Activated CD4-positive, alpha-beta memory T cell treated with anti-CD3 and anti-CD28 coated beads for 36 hours (primary cell): Measurements from ENCODE around the gene FAM210B. TPM values are rescaled to one million over a fixed set of nuclear protein-coding genes. Genes with fewer than 3 reads are reported as not detected.

Experiments used
- CTCF ChIA-PET: fragments of 350-600 bp; sonication (Branson Sonifier 250); formaldehyde crosslinking; loops from one replicate; lab custom pipeline; 2021; ENCODE audit warnings: antibody characterized with exemption, inconsistent platforms; lab: Charles Lee
- POLR2A ChIA-PET: fragments of 350-600 bp; sonication (Branson Sonifier 250); formaldehyde crosslinking; loops from one replicate; lab custom pipeline; 2021; ENCODE audit warnings: antibody characterized with exemption; lab: Charles Lee
- DNase-seq: peaks from one replicate; pipeline ENCODE4 v3.0.0-alpha.2; 2020
- H3K27ac Mint-ChIP-seq: one replicate; pipeline ENCODE4 v1.8.0; 2021; ENCODE audit warnings: mixed read lengths
- H3K27me3 Mint-ChIP-seq: one replicate; pipeline ENCODE4 v1.8.0; 2021; ENCODE audit warnings: mixed read lengths
- H3K36me3 Mint-ChIP-seq: one replicate; pipeline ENCODE4 v1.8.0; 2021; ENCODE audit warnings: mixed read lengths
- H3K4me1 Mint-ChIP-seq: one replicate; pipeline ENCODE4 v1.8.0; 2021; ENCODE audit warnings: low read depth, mixed read lengths
- H3K4me3 Mint-ChIP-seq: one replicate; pipeline ENCODE4 v1.8.0; 2021; ENCODE audit warnings: mild to moderate bottlenecking, mixed read lengths
- H3K9me3 Mint-ChIP-seq: one replicate; pipeline ENCODE4 v1.8.0; 2021; ENCODE audit warnings: mixed read lengths
- intact Hi-C: fragments of 100-400 bp; cut with micrococcal nuclease; formaldehyde crosslinking; loops from one replicate; pipeline ENCODE4 v1.15.1; 2023
- total RNA-seq, 2 experiments: library from RNA; stranded (reverse); gene quantifications; one replicate each; pipeline ENCODE4 v1.2.3, GENCODE V29; 2021

The FAM210B gene
- total RNA-seq, 2 experiments from 2014 or later, result 5.5 to 5.9 TPM

- H3K27me3 Mint-ChIP-seq, result peaks cover 39% of the 10 kb centered on the region
- H3K9me3 Mint-ChIP-seq, result no peaks in the 10 kb centered on the region
- CTCF ChIA-PET, result no interaction called here
- H3K36me3 Mint-ChIP-seq, result no peaks in the 10 kb centered on the region
- no peak overlapping the region for H3K4me3 Mint-ChIP-seq
- intact Hi-C loops, result loop anchor here (10.0 kb wide), 1 partner anchor 1683 kb away; no protein-coding TSS in a partner anchor
- no peak overlapping the region for H3K27ac Mint-ChIP-seq
- H3K4me1 Mint-ChIP-seq, result peaks cover 8% of the 10 kb centered on the region
- DNase-seq, result no peak
- POLR2A ChIA-PET, result no interaction called here
These were observed 11.0 kb upstream of the FAM210B start for GRCh38 chr20:56347628-56348304.

GRCh38 chr20:56348305-56348693, 10.5 kb upstream of the FAM210B start:
- no peak overlapping the region for H3K4me3 Mint-ChIP-seq
- H3K27ac Mint-ChIP-seq, result no peak overlapping the region
- ChIA-PET POLR2A (no interaction called here), CTCF (no interaction called here)
- no peaks in the 10 kb centered on the region for H3K36me3 Mint-ChIP-seq
- H3K27me3 Mint-ChIP-seq, result peaks cover 34% of the 10 kb centered on the region
- H3K4me1 Mint-ChIP-seq, result peaks cover 8% of the 10 kb centered on the region
- H3K9me3 Mint-ChIP-seq, result no peaks in the 10 kb centered on the region
- DNase-seq, result no peak
- intact Hi-C loops, result loop anchor here (10.0 kb wide), 1 partner anchor 1683 kb away; no protein-coding TSS in a partner anchor

DNA sequence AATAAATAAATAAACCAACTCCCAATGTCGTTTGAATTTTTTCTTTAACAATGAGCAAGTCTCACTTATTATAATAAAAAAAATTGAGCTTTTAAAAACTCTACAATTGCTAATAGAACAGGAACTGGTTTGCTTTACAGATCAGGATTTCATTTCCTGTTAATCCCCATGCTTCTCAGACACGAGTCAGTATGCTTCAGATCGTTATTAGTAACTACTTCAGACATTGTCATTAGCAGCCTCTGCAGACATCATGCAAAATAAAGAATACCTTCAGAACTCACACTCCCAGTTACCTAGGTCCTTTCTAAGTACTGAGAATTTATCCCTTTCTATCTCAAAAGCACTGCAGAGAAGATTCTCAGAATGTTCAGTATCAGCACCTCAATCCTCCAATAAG, 10.0 kb upstream of the FAM210B start:
- H3K27me3 Mint-ChIP-seq, result peaks cover 33% of the 10 kb centered on the region
- no peak overlapping the region for H3K4me3 Mint-ChIP-seq
- H3K36me3 Mint-ChIP-seq, result no peaks in the 10 kb centered on the region
- peaks cover 5% of the 10 kb centered on the region for H3K4me1 Mint-ChIP-seq
- DNase-seq, result no peak
- no peaks in the 10 kb centered on the region for H3K9me3 Mint-ChIP-seq
- POLR2A ChIA-PET, result no interaction called here
- intact Hi-C loops, result loop anchor here (10.0 kb wide), 1 partner anchor 1684 kb away; no protein-coding TSS in a partner anchor
- no peak overlapping the region for H3K27ac Mint-ChIP-seq
- CTCF ChIA-PET, result no interaction called here

GRCh38 chr20:56350842-56351241, 7.9 kb upstream of the FAM210B start:
- no peak for DNase-seq
- Mint-ChIP-seq H3K27me3 (peaks cover 17% of the 10 kb centered on the region), H3K4me3 (no peak overlapping the region), H3K4me1 (no peaks in the 10 kb centered on the region), H3K36me3 (no peaks in the 10 kb centered on the region), H3K27ac (no peak overlapping the region), H3K9me3 (no peaks in the 10 kb centered on the region)
- intact Hi-C loops, result no loop called here
- CTCF ChIA-PET, result interaction anchor here (0.8 kb wide), 1 partner anchor 16 kb away, joined by 3 read pairs; no protein-coding TSS in a partner anchor
- POLR2A ChIA-PET, result no interaction called here

DNA sequence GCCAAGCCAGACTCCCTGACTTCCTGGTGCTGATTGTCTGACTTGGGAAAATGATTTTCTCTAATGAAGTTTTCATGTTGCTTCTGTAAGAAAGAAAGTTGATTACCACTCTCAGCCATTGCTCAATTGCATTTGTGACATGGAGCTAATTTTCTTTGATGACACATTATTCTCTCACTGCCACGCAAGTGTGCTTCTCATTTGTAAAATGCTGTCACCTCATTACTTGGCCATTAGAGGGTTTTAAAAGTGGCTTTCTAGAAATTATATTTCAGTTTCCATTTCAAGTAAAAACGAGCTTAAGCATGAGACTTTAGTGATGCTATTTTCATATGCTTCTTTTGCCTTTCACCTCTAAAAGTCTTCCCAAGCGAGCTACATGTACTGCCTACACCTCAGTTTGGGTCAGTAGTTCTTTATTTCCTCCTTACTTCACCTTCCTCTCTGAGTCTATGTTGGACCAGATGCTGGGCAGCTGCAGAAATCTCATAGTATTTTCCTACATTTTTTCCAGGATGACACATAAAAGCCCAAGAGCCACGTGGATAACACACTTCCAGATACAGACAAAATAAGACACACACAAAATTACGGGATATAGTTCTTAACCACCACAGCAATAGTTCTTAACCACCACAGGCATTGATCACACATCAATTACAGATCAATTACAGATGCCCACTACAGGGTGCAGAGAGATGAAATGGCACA, 6.3 kb upstream of the FAM210B start:
- intact Hi-C loops, result no loop called here
- H3K9me3 Mint-ChIP-seq, result no peaks in the 10 kb centered on the region
- H3K36me3 Mint-ChIP-seq, result no peaks in the 10 kb centered on the region
- POLR2A ChIA-PET, result no interaction called here
- CTCF ChIA-PET, result interaction anchor here (1.2 to 1.4 kb wide), 2 partner anchors 9 to 199 kb away, joined by 3 to 8 read pairs; no protein-coding TSS in a partner anchor
- DNase-seq, result no peak
- H3K27ac Mint-ChIP-seq, result no peak overlapping the region
- no peak overlapping the region for H3K4me3 Mint-ChIP-seq
- no peaks in the 10 kb centered on the region for H3K4me1 Mint-ChIP-seq
- H3K27me3 Mint-ChIP-seq, result peaks cover 15% of the 10 kb centered on the region

- Mint-ChIP-seq H3K27ac (no peak overlapping the region), H3K27me3 (peaks cover 10% of the 10 kb centered on the region), H3K4me1 (peaks cover 3% of the 10 kb centered on the region), H3K36me3 (no peaks in the 10 kb centered on the region), H3K9me3 (no peaks in the 10 kb centered on the region), H3K4me3 (no peak overlapping the region)
- CTCF ChIA-PET, result interaction anchor here (1.2 to 1.4 kb wide), 3 partner anchors 9 to 199 kb away, joined by 3 to 8 read pairs (median 4); no protein-coding TSS in a partner anchor
- no peak for DNase-seq
- intact Hi-C loops, result no loop called here
- POLR2A ChIA-PET, result no interaction called here
These were observed 5.4 kb upstream of the FAM210B start for GRCh38 chr20:56353356-56353755.

DNA sequence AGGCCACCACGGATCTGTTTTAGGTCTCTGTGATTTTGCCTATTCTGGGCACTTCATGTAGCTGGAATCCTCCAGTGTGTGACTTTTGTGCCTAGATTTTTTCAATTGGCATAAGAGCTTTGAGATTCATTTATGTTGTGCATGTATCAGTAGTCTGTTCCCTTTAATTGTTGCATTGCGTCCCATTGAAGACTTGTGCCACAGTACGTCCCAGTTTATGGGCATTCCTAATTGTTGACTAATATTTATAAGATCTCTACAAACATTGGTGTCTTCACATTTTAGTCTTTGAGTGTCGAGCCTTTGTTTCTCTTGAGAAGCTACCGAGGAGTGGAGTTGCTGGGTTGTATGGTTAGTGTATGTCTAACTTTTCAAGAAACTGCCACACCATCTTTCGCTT, 704 bp upstream of the FAM210B start:
- Mint-ChIP-seq H3K27me3 (peaks cover 2% of the 10 kb centered on the region), H3K4me1 (peaks cover 14% of the 10 kb centered on the region), H3K9me3 (no peaks in the 10 kb centered on the region), H3K36me3 (peaks cover 4% of the 10 kb centered on the region), H3K4me3 (peak overlapping the region; percentile 62), H3K27ac (no peak overlapping the region)
- CTCF ChIA-PET, result interaction anchor here (0.6 to 1.8 kb wide), 3 partner anchors 39 to 192 kb away, joined by 3 to 5 read pairs (median 4); no protein-coding TSS in a partner anchor
- DNase-seq, result no peak
- intact Hi-C loops, result loop anchor here (1.0 kb wide), 2 partner anchors 34 to 110 kb away; partner anchors contain the start of genes AURKA, CSTF1 and RTF2
- POLR2A ChIA-PET, result no interaction called here

GRCh38 chr20:56359212-56360132, 698 bp downstream of the FAM210B start:
- POLR2A ChIA-PET, result interaction anchor here (1.8 kb wide), 1 partner anchor 32 kb away, joined by 17 read pairs; the partner anchor contains the start of genes AURKA and CSTF1
- H3K9me3 Mint-ChIP-seq, result no peaks in the 10 kb centered on the region
- intact Hi-C loops, result no loop called here
- CTCF ChIA-PET, result interaction anchor here (1.0 to 1.8 kb wide), 5 partner anchors 15 to 191 kb away, joined by 3 to 5 read pairs (median 4); partner anchors contain the start of genes AURKA and CSTF1
- peak overlapping the region; percentile 83 for H3K4me3 Mint-ChIP-seq
- DNase-seq, result peak; percentile 30
- H3K36me3 Mint-ChIP-seq, result peaks cover 4% of the 10 kb centered on the region
- peaks cover 14% of the 10 kb centered on the region for H3K4me1 Mint-ChIP-seq
- H3K27ac Mint-ChIP-seq, result no peak overlapping the region
- no peaks in the 10 kb centered on the region for H3K27me3 Mint-ChIP-seq

- POLR2A ChIA-PET, result interaction anchor here (1.8 kb wide), 1 partner anchor 31 kb away, joined by 17 read pairs; the partner anchor contains the start of genes AURKA and CSTF1
- intact Hi-C loops, result no loop called here
- H3K4me3 Mint-ChIP-seq, result peak overlapping the region; percentile 65
- H3K4me1 Mint-ChIP-seq, result peaks cover 14% of the 10 kb centered on the region
- DNase-seq, result no peak
- no peaks in the 10 kb centered on the region for H3K27me3 Mint-ChIP-seq
- CTCF ChIA-PET, result interaction anchor here (1.0 to 1.8 kb wide), 3 partner anchors 12 to 32 kb away, joined by 3 to 5 read pairs (median 3); partner anchors contain the start of genes AURKA and CSTF1
- no peak overlapping the region for H3K27ac Mint-ChIP-seq
- H3K36me3 Mint-ChIP-seq, result peaks cover 4% of the 10 kb centered on the region
- no peaks in the 10 kb centered on the region for H3K9me3 Mint-ChIP-seq
These were observed 1.5 kb downstream of the FAM210B start for GRCh38 chr20:56360133-56360907.

DNA sequence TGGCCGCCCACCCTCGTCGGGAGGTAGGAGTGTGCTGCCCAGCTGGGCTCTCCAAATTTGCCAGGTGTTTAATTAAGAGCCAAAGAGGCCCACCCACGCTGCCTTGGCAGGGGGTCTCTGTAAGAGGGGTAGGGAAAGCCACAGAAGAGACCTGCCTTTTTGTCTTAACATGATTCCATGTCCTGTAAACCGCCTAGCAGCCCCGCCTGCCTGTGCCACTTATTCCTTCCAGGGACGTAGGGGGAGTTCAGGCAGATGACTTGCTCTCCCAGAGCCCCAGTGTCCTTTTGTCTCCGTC, 2.1 kb downstream of the FAM210B start:
- ChIA-PET POLR2A (no interaction called here), CTCF (interaction anchor here (1.0 to 1.2 kb wide), 2 partner anchors 12 to 17 kb away, joined by 3 read pairs; no protein-coding TSS in a partner anchor)
- Mint-ChIP-seq H3K4me3 (no peak overlapping the region), H3K27ac (no peak overlapping the region), H3K27me3 (no peaks in the 10 kb centered on the region), H3K4me1 (peaks cover 14% of the 10 kb centered on the region), H3K36me3 (peaks cover 4% of the 10 kb centered on the region), H3K9me3 (no peaks in the 10 kb centered on the region)
- DNase-seq, result no peak
- intact Hi-C loops, result no loop called here

- CTCF ChIA-PET, result interaction anchor here (1.2 kb wide), 1 partner anchor 189 kb away, joined by 3 read pairs; no protein-coding TSS in a partner anchor
- Mint-ChIP-seq H3K27ac (no peak overlapping the region), H3K4me3 (no peak overlapping the region), H3K9me3 (no peaks in the 10 kb centered on the region), H3K36me3 (peaks cover 10% of the 10 kb centered on the region), H3K27me3 (no peaks in the 10 kb centered on the region), H3K4me1 (peaks cover 14% of the 10 kb centered on the region)
- POLR2A ChIA-PET, result no interaction called here
- DNase-seq, result no peak
- intact Hi-C loops, result no loop called here
These were observed 3.1 kb downstream of the FAM210B start for GRCh38 chr20:56361900-56362299.
